GM23338 (cell line): Measurements from ENCODE around the gene ATP13A2. TPM values are rescaled to one million over a fixed set of nuclear protein-coding genes. Genes with fewer than 3 reads are reported as not detected.

Experiments used
- ATAC-seq: fragments of 200-7000 bp; cut with Tn5 transposase; 3 replicates; pipeline ENCODE4 v1.9.1; 2020
- DNase-seq: peaks from one replicate; pipeline ENCODE4 v3.0.0-alpha.2; 2015; ENCODE audit warnings: low spot score
- H2AFZ ChIP-seq: fragments of 200-600 bp; sonication (generic); 2 replicates; pipeline ENCODE4 v1.8.0; 2016; ENCODE audit warnings: antibody characterized with exemption, mild to moderate bottlenecking, moderate library complexity
- H3F3A ChIP-seq: fragments of 200-600 bp; sonication (generic); replicated peaks from 2 replicates; pipeline ENCODE4 v1.8.0; 2017; ENCODE audit warnings: antibody characterized with exemption, mixed run types, low read depth
- H3K27ac ChIP-seq: fragments of 200-600 bp; sonication (generic); 2 replicates; pipeline ENCODE4 v1.6.1; 2016; ENCODE audit warnings: low read depth
- H3K27me3 ChIP-seq: fragments of 200-600 bp; sonication (generic); 2 replicates; pipeline ENCODE4 v1.8.0; 2016; ENCODE audit warnings: mild to moderate bottlenecking, mixed run types, moderate library complexity; ENCODE audit not compliant: insufficient read depth
- H3K36me3 ChIP-seq: fragments of 200-600 bp; sonication (generic); 2 replicates; pipeline ENCODE4 v1.8.0; 2016; ENCODE audit warnings: mild to moderate bottlenecking; ENCODE audit not compliant: insufficient read depth
- H3K4me1 ChIP-seq: fragments of 200-600 bp; sonication (generic); 2 replicates; pipeline ENCODE4 v1.8.0; 2016; ENCODE audit warnings: mild to moderate bottlenecking, moderate library complexity; ENCODE audit not compliant: insufficient read depth
- H3K4me2 ChIP-seq: fragments of 200-600 bp; sonication (generic); 2 replicates; pipeline ENCODE4 v1.7.1; 2017; ENCODE audit warnings: mixed run types
- H3K4me3 ChIP-seq: fragments of 200-600 bp; sonication (generic); 2 replicates; pipeline ENCODE4 v1.6.1; 2016; ENCODE audit warnings: mixed run types
- H3K79me2 ChIP-seq: fragments of 200-600 bp; sonication (generic); replicated peaks from 2 replicates; pipeline ENCODE4 v1.8.0; 2017; ENCODE audit warnings: mild to moderate bottlenecking; ENCODE audit not compliant: insufficient read depth
- H3K9me2 ChIP-seq: fragments of 200-600 bp; sonication (generic); 2 replicates; pipeline ENCODE4 v1.8.0; 2017; ENCODE audit not compliant: insufficient read depth
- H4K20me1 ChIP-seq: fragments of 200-600 bp; sonication (generic); replicated peaks from 2 replicates; pipeline ENCODE4 v1.8.0; 2017; ENCODE audit warnings: mild to moderate bottlenecking; ENCODE audit not compliant: insufficient read depth
- H3K27ac Mint-ChIP-seq: 2 replicates; pipeline ENCODE4 v1.8.0; 2020; ENCODE audit warnings: inconsistent platforms, mild to moderate bottlenecking, moderate library complexity, mixed read lengths
- H3K27me3 Mint-ChIP-seq: 3 replicates; pipeline ENCODE4 v1.8.0; 2022; ENCODE audit warnings: low read depth, mild to moderate bottlenecking, moderate library complexity, mixed read lengths, inconsistent platforms; ENCODE audit not compliant: insufficient read depth, poor library complexity
- H3K36me3 Mint-ChIP-seq: 3 replicates; pipeline ENCODE4 v1.8.0; 2021; ENCODE audit warnings: low read depth, mild to moderate bottlenecking, inconsistent platforms, moderate library complexity, mixed read lengths
- H3K4me1 Mint-ChIP-seq: 3 replicates; pipeline ENCODE4 v1.8.0; 2020; ENCODE audit warnings: mild to moderate bottlenecking, inconsistent platforms, mixed read lengths
- H3K4me3 Mint-ChIP-seq: 3 replicates; pipeline ENCODE4 v1.8.0; 2021; ENCODE audit warnings: moderate library complexity, mild to moderate bottlenecking, inconsistent platforms, mixed read lengths
- H3K9me3 Mint-ChIP-seq: 3 replicates; pipeline ENCODE4 v1.8.0; 2020; ENCODE audit warnings: moderate library complexity, mild to moderate bottlenecking, inconsistent platforms, mixed read lengths
- CREB1 ChIP-seq: fragments of 250-450 bp; sonication (Bioruptor Pico); IDR thresholded peaks from 2 replicates; pipeline ENCODE4 v1.5.0; 2020; ENCODE audit warnings: low read depth, mild to moderate bottlenecking, moderate library complexity
- EZH2 ChIP-seq: fragments of 200-600 bp; sonication (generic); IDR thresholded peaks from one replicate; pipeline ENCODE4 v1.8.0; 2017; ENCODE audit warnings: antibody characterized with exemption, mild to moderate bottlenecking, low read depth; ENCODE audit not compliant: unreplicated experiment
- EZH2phosphoT487 ChIP-seq: fragments of 200-600 bp; sonication (generic); IDR thresholded peaks from one replicate; pipeline ENCODE4 v1.8.1; 2018; ENCODE audit warnings: antibody characterized with exemption; ENCODE audit not compliant: unreplicated experiment
- POLR2AphosphoS5 ChIP-seq: IDR thresholded peaks from 2 replicates; pipeline ENCODE4 v1.6.1; 2016; ENCODE audit warnings: antibody characterized with exemption, low read depth
- STAT1 ChIP-seq: IDR thresholded peaks from one replicate; pipeline ENCODE4 v1.6.1; 2016; ENCODE audit warnings: antibody characterized with exemption; ENCODE audit not compliant: unreplicated experiment
- ZNF114 ChIP-seq: fragments of 250-450 bp; sonication (Bioruptor Pico); IDR thresholded peaks from 2 replicates; pipeline ENCODE4 v1.5.0; 2020; ENCODE audit warnings: mild to moderate bottlenecking, moderate library complexity
- long read RNA-seq: library from polyadenylated mRNA; unstranded; transcript quantifications from one replicate; pipeline ENCODE4 v2.0.0, GENCODE V29; 2020; ENCODE audit not compliant: unreplicated experiment
- polyA plus RNA-seq: library from polyadenylated mRNA; unstranded; fragments of >200 nt; fragmentation: Nextera tagmentation; extraction: Ambion mirVana; gene quantifications from 2 replicates; pipeline ENCODE4 v1.2.1, GENCODE V29; 2016
- total RNA-seq: library from RNA; depleted of rRNA; stranded (reverse); fragments of >200 nt; shearing (Covaris generic); gene quantifications from 2 replicates; pipeline ENCODE4 v1.2.3, GENCODE V29; 2014; rRNA removed
- TF ChIP-seq, protein P1 (sequence below), 2 experiments: fragments of 200-600 bp in 1 of 2; sonication (generic) in 1 of 2; conservative IDR thresholded peaks; 2 replicates each; pipeline versions ENCODE4 v1.5.1 to v1.6.1; 2016 to 2017; ENCODE audit warnings: antibody characterized with exemption in 2 of 2, low read depth in 2 of 2, mild to moderate bottlenecking in 2 of 2, moderate library complexity in 1 of 2
- TF ChIP-seq, protein P2 (sequence below): fragments of 250-450 bp; sonication (Bioruptor Pico); IDR thresholded peaks from 2 replicates; pipeline ENCODE4 v1.5.0; 2020; ENCODE audit warnings: mild to moderate bottlenecking, moderate library complexity
- TF ChIP-seq, protein P3 (sequence below): IDR thresholded peaks from 2 replicates; pipeline ENCODE4 v1.6.1; 2016; ENCODE audit warnings: antibody characterized with exemption

Gene ATP13A2, protein sequence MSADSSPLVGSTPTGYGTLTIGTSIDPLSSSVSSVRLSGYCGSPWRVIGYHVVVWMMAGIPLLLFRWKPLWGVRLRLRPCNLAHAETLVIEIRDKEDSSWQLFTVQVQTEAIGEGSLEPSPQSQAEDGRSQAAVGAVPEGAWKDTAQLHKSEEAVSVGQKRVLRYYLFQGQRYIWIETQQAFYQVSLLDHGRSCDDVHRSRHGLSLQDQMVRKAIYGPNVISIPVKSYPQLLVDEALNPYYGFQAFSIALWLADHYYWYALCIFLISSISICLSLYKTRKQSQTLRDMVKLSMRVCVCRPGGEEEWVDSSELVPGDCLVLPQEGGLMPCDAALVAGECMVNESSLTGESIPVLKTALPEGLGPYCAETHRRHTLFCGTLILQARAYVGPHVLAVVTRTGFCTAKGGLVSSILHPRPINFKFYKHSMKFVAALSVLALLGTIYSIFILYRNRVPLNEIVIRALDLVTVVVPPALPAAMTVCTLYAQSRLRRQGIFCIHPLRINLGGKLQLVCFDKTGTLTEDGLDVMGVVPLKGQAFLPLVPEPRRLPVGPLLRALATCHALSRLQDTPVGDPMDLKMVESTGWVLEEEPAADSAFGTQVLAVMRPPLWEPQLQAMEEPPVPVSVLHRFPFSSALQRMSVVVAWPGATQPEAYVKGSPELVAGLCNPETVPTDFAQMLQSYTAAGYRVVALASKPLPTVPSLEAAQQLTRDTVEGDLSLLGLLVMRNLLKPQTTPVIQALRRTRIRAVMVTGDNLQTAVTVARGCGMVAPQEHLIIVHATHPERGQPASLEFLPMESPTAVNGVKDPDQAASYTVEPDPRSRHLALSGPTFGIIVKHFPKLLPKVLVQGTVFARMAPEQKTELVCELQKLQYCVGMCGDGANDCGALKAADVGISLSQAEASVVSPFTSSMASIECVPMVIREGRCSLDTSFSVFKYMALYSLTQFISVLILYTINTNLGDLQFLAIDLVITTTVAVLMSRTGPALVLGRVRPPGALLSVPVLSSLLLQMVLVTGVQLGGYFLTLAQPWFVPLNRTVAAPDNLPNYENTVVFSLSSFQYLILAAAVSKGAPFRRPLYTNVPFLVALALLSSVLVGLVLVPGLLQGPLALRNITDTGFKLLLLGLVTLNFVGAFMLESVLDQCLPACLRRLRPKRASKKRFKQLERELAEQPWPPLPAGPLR
- total RNA-seq: 83.3 and 87.7 TPM in 2 replicates
- 30.1 and 31.8 TPM in 2 replicates for polyA plus RNA-seq
- long read RNA-seq, partial matches to known transcripts: 5 of 10 reads
- long read RNA-seq, other reads (novel, unspliced or antisense): 5 of 10 reads

DNA sequence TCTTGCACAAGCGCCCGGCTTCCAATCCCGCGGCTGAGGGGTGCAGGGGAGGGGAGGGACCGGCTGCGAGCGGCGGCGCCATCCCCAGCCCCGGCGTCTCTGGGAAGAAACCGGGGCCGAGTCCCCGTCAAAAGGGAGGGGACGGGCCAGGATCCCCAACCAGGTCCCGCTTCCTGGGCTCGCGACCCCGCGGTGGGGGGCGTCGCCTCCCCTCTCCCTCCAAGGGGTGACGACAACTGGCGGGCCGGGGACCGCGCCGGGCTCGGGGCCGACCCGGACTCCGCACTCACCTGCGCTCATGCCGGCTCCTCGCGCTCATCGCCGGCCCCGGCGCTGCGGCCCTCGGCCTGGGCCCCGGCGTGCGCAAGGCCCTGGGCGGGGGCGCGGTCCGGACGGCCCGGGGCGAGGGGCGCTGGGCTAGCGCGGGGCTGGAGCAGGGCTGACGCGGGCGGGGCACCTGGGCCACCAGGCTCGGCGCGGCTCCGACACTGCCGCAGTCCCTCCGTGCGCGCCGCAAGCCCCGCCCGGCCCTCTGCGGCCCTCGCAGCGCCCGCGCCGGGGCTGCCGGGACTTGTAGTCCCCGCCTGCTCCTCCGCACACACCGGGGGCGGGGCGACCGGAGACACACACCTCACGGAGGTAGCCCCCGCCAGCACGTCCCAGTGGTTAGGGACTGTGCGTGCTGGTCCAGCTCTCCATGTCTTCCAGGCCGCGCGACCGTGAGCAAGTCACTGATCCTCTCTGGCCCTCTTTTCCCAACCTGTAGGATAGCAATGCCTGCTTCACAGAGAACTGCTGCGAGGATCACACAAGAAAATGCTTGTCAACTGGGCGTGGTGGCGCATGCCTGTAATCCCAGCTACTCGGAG, at the start of gene ATP13A2:
Gene ATP13A2, minus strand, starts transcription at position 490 of the 869 bp plus-strand sequence. Its CDS starts 190 bp downstream, at position 300.
- ATAC-seq (peak; percentile 70), DNase-seq (peak; percentile 98)
- peaks cover 28% of the 10 kb centered on the region for H3K27me3 Mint-ChIP-seq
- H3K4me1 ChIP-seq: peaks cover 54% of the 10 kb centered on the region
- H3K27me3 ChIP-seq: no peaks in the 10 kb centered on the region
- H2AFZ ChIP-seq: peak within 1 kb of the TSS; percentile 95
- peak within 1 kb of the TSS; percentile 93 for H3K4me3 ChIP-seq
- H3K79me2 ChIP-seq: peaks cover 9% of the 10 kb centered on the region
- peak within 1 kb of the TSS; percentile 76; the same call in 1 of the 2 replicates for H3K27ac ChIP-seq
- H3F3A ChIP-seq: peaks cover 16% of the 10 kb centered on the region; the same call in 1 of the 2 replicates
- peak within 1 kb of the TSS; percentile 84 for H3K27ac Mint-ChIP-seq
- peaks cover 71% of the 10 kb centered on the region for H3K4me1 Mint-ChIP-seq
- no peaks in the 10 kb centered on the region for H3K36me3 ChIP-seq
- peaks cover 13% of the 10 kb centered on the region for H4K20me1 ChIP-seq
- H3K4me2 ChIP-seq: peak within 1 kb of the TSS; percentile 94
- H3K9me2 ChIP-seq: no peaks in the 10 kb centered on the region
- TF ChIP-seq, protein P1, sequence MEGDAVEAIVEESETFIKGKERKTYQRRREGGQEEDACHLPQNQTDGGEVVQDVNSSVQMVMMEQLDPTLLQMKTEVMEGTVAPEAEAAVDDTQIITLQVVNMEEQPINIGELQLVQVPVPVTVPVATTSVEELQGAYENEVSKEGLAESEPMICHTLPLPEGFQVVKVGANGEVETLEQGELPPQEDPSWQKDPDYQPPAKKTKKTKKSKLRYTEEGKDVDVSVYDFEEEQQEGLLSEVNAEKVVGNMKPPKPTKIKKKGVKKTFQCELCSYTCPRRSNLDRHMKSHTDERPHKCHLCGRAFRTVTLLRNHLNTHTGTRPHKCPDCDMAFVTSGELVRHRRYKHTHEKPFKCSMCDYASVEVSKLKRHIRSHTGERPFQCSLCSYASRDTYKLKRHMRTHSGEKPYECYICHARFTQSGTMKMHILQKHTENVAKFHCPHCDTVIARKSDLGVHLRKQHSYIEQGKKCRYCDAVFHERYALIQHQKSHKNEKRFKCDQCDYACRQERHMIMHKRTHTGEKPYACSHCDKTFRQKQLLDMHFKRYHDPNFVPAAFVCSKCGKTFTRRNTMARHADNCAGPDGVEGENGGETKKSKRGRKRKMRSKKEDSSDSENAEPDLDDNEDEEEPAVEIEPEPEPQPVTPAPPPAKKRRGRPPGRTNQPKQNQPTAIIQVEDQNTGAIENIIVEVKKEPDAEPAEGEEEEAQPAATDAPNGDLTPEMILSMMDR (conservative IDR thresholded peaks at IDR 0.05; ENCODE audit: low read depth in 2 of 2): no peak
- TF ChIP-seq EZH2 (no peak), POLR2AphosphoS5 (peak; percentile 54), CREB1 (CRISPR knock-in tag) (peak; percentile 69), ZNF114 (CRISPR knock-in tag) (no peak), EZH2phosphoT487 (no peak), STAT1 (no peak)
- TF ChIP-seq, protein P2, sequence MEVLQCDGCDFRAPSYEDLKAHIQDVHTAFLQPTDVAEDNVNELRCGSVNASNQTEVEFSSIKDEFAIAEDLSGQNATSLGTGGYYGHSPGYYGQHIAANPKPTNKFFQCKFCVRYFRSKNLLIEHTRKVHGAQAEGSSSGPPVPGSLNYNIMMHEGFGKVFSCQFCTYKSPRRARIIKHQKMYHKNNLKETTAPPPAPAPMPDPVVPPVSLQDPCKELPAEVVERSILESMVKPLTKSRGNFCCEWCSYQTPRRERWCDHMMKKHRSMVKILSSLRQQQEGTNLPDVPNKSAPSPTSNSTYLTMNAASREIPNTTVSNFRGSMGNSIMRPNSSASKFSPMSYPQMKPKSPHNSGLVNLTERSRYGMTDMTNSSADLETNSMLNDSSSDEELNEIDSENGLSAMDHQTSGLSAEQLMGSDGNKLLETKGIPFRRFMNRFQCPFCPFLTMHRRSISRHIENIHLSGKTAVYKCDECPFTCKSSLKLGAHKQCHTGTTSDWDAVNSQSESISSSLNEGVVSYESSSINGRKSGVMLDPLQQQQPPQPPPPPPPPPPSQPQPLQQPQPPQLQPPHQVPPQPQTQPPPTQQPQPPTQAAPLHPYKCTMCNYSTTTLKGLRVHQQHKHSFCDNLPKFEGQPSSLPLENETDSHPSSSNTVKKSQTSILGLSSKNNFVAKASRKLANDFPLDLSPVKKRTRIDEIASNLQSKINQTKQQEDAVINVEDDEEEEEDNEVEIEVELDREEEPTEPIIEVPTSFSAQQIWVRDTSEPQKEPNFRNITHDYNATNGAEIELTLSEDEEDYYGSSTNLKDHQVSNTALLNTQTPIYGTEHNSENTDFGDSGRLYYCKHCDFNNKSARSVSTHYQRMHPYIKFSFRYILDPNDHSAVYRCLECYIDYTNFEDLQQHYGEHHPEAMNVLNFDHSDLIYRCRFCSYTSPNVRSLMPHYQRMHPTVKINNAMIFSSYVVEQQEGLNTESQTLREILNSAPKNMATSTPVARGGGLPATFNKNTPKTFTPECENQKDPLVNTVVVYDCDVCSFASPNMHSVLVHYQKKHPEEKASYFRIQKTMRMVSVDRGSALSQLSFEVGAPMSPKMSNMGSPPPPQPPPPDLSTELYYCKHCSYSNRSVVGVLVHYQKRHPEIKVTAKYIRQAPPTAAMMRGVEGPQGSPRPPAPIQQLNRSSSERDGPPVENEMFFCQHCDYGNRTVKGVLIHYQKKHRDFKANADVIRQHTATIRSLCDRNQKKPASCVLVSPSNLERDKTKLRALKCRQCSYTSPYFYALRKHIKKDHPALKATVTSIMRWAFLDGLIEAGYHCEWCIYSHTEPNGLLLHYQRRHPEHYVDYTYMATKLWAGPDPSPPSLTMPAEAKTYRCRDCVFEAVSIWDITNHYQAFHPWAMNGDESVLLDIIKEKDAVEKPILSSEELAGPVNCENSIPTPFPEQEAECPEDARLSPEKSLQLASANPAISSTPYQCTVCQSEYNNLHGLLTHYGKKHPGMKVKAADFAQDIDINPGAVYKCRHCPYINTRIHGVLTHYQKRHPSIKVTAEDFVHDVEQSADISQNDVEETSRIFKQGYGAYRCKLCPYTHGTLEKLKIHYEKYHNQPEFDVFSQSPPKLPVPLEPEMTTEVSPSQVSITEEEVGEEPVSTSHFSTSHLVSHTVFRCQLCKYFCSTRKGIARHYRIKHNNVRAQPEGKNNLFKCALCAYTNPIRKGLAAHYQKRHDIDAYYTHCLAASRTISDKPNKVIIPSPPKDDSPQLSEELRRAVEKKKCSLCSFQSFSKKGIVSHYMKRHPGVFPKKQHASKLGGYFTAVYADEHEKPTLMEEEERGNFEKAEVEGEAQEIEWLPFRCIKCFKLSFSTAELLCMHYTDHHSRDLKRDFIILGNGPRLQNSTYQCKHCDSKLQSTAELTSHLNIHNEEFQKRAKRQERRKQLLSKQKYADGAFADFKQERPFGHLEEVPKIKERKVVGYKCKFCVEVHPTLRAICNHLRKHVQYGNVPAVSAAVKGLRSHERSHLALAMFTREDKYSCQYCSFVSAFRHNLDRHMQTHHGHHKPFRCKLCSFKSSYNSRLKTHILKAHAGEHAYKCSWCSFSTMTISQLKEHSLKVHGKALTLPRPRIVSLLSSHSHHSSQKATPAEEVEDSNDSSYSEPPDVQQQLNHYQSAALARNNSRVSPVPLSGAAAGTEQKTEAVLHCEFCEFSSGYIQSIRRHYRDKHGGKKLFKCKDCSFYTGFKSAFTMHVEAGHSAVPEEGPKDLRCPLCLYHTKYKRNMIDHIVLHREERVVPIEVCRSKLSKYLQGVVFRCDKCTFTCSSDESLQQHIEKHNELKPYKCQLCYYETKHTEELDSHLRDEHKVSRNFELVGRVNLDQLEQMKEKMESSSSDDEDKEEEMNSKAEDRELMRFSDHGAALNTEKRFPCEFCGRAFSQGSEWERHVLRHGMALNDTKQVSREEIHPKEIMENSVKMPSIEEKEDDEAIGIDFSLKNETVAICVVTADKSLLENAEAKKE (CRISPR knock-in tag): no peak
- TF ChIP-seq, protein P3, sequence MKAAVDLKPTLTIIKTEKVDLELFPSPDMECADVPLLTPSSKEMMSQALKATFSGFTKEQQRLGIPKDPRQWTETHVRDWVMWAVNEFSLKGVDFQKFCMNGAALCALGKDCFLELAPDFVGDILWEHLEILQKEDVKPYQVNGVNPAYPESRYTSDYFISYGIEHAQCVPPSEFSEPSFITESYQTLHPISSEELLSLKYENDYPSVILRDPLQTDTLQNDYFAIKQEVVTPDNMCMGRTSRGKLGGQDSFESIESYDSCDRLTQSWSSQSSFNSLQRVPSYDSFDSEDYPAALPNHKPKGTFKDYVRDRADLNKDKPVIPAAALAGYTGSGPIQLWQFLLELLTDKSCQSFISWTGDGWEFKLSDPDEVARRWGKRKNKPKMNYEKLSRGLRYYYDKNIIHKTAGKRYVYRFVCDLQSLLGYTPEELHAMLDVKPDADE: peak; percentile 70
- H3K9me3 Mint-ChIP-seq: no peaks in the 10 kb centered on the region
- peak within 1 kb of the TSS; percentile 84 for H3K4me3 Mint-ChIP-seq
- no peaks in the 10 kb centered on the region for H3K36me3 Mint-ChIP-seq
